ENCODE measurements around the gene NME7.

Gene NME7

GRCh38 chr1:169105434-169106094 lies 262.0 kb downstream of the NME7 start:
- TF ChIP-seq CTCF (IDR thresholded peaks at IDR 0.05; ENCODE audit: low read depth, low read length, missing control alignments) = no peak
- no peak for DNase-seq (ENCODE audit: low read depth)
- H3K4me3 ChIP-seq (ENCODE audit: low read depth, low read length) = peak overlapping the region; percentile 63

- no peak for DNase-seq (ENCODE audit: low read depth)
- no peak overlapping the region for H3K4me3 ChIP-seq (ENCODE audit: low read depth, low read length)
- TF ChIP-seq CTCF (IDR thresholded peaks at IDR 0.05; ENCODE audit: low read depth, low read length, missing control alignments) = no peak
These were observed 262.5 kb downstream of the NME7 start for GRCh38 chr1:169105087-169105433.

GRCh38 chr1:169103480-169103893 lies 264.1 kb downstream of the NME7 start:
- H3K4me3 ChIP-seq (ENCODE audit: low read depth, low read length) = no peak overlapping the region
- no peak for TF ChIP-seq CTCF (IDR thresholded peaks at IDR 0.05; ENCODE audit: low read depth, low read length, missing control alignments)
- DNase-seq (ENCODE audit: low read depth) = no peak

GRCh38 chr1:169103002-169103401 lies 264.6 kb downstream of the NME7 start:
- DNase-seq (ENCODE audit: low read depth) = no peak
- no peak overlapping the region for H3K4me3 ChIP-seq (ENCODE audit: low read depth, low read length)
- TF ChIP-seq CTCF (IDR thresholded peaks at IDR 0.05; ENCODE audit: low read depth, low read length, missing control alignments) = no peak

GRCh38 chr1:169102567-169102966 lies 265.0 kb downstream of the NME7 start:
- TF ChIP-seq CTCF (IDR thresholded peaks at IDR 0.05; ENCODE audit: low read depth, low read length, missing control alignments) = no peak
- no peak overlapping the region for H3K4me3 ChIP-seq (ENCODE audit: low read depth, low read length)
- DNase-seq (ENCODE audit: low read depth) = no peak

GRCh38 chr1:169100651-169101088 lies 266.9 kb downstream of the NME7 start:
- no peak for DNase-seq (ENCODE audit: low read depth)
- no peak for TF ChIP-seq CTCF (IDR thresholded peaks at IDR 0.05; ENCODE audit: low read depth, low read length, missing control alignments)
- no peak overlapping the region for H3K4me3 ChIP-seq (ENCODE audit: low read depth, low read length)

- TF ChIP-seq CTCF (IDR thresholded peaks at IDR 0.05; ENCODE audit: low read depth, low read length, missing control alignments) = no peak
- no peak overlapping the region for H3K4me3 ChIP-seq (ENCODE audit: low read depth, low read length)
- no peak for DNase-seq (ENCODE audit: low read depth)
These were observed 267.4 kb downstream of the NME7 start for GRCh38 chr1:169100208-169100607.
